Pancreas (tissue), 10 donors: ENCODE data around the gene FRMD4A. TPM values are rescaled to one million over a fixed set of nuclear protein-coding genes. Genes with fewer than 3 reads are reported as not detected.
"Not testable (repeated sequence)": the region's sequence is repeated elsewhere in the genome, so short reads cannot be mapped to it uniquely, and the experiment has no call there.

ENCODE experiments used
- ATAC-seq, 4 donors: fragments of 200-7000 bp; cut with Tn5 transposase; one replicate each; pipeline versions ENCODE4 v1.8.0 to v1.9.1; 2020; ENCODE audit warnings: mild to moderate bottlenecking in 4 of 4, moderate library complexity in 4 of 4
- DNase-seq, 6 donors: peaks; one replicate each; pipeline ENCODE4 v3.0.0-alpha.2; 2020
- FAIRE-seq: peaks from 2 replicates; lab custom pipeline; 2012; peaks lifted over from hg19 to GRCh38; lab: Jason Lieb, UNC
- H3K27ac ChIP-seq, 4 donors: fragments of 200-600 bp; sonication (generic); 1 replicate in 3 of 4; 2 replicates in 1 of 4; pipeline versions ENCODE4 v1.5.0 to v1.8.0; 2020
- H3K27me3 ChIP-seq, 4 donors: fragments of 200-600 bp; one replicate each; pipeline ENCODE4 v1.8.0; 2021
- H3K36me3 ChIP-seq, 3 donors: fragments of 200-600 bp; sonication (generic) in 1 of 3; one replicate each; pipeline versions ENCODE4 v1.5.0 to v1.8.0; 2020 to 2021
- H3K4me1 ChIP-seq, 3 donors: fragments of 200-600 bp; one replicate each; pipeline ENCODE4 v1.8.0; 2021
- H3K4me3 ChIP-seq, 4 donors: fragments of 200-600 bp; sonication (generic) in 2 of 4; one replicate each; pipeline versions ENCODE4 v1.5.0 to v1.8.0; 2020 to 2021
- H3K9me3 ChIP-seq, 4 donors: fragments of 200-600 bp; one replicate each; pipeline ENCODE4 v1.8.0; 2021
- WGBS, 2 donors: extraction: QIAGEN DNeasy Blood & Tissue Kit; methylation state at CpG; one replicate each; pipeline ENCODE4 v1.1.7; 2013; 5-methylcytosine and 5-hydroxymethylcytosine counted together
- intact Hi-C, 3 donors: fragments of 100-400 bp; cut with DNase I; formaldehyde crosslinking; loops; one replicate each; pipeline versions ENCODE4 v1.11.1 to v1.14.2; 2022
- polyA plus RNA-seq, 2 donors: library from polyadenylated mRNA; stranded (reverse); fragments of 200-250 nt; gene quantifications; one replicate each; pipeline ENCODE4 v1.2.3, GENCODE V29; 2013
- total RNA-seq, 6 donors: library from RNA; stranded (reverse); fragmentation: NEBNext Ultra II Directional in 4 of 6; extraction: Animal tissue kit (Norgen Biotek cat#: 25700) in 4 of 6; gene quantifications; one replicate each; pipeline versions ENCODE4 v1.2.1 to v1.2.4, GENCODE V29; 2021 to 2023
- TF ChIP-seq, protein P1 (sequence below), 4 donors: fragments of 200-600 bp; sonication (generic) in 3 of 4; IDR thresholded peaks; one replicate each; pipeline versions ENCODE4 v1.5.0 to v1.8.0; 2021; ENCODE audit warnings: antibody characterized with exemption in 4 of 4
- donor health status: healthy with polysubstance abuse.
- donor health status: DM: no; HTN: no; CAD: no; lungs with moderate emphysema.
- donor health status: DM: no; HTN: no; CAD: no.
- donor health status: control.
- donor health status: control.
- donor health status: Bipolar disorder and iron deficiency.
- donor health status: DM: yes; HTN: yes; CAD: no.
- donor health status: DM: no; HTN: no; CAD: no.
- donor health status: DM: no; HTN: no; CAD: no.
- donor health status: DM: yes; HTN: yes; CAD: no.

Gene FRMD4A
- total and polyA plus RNA-seq, 8 donors, result 13.5 to 27.5 (median 18.7) TPM

DNA sequence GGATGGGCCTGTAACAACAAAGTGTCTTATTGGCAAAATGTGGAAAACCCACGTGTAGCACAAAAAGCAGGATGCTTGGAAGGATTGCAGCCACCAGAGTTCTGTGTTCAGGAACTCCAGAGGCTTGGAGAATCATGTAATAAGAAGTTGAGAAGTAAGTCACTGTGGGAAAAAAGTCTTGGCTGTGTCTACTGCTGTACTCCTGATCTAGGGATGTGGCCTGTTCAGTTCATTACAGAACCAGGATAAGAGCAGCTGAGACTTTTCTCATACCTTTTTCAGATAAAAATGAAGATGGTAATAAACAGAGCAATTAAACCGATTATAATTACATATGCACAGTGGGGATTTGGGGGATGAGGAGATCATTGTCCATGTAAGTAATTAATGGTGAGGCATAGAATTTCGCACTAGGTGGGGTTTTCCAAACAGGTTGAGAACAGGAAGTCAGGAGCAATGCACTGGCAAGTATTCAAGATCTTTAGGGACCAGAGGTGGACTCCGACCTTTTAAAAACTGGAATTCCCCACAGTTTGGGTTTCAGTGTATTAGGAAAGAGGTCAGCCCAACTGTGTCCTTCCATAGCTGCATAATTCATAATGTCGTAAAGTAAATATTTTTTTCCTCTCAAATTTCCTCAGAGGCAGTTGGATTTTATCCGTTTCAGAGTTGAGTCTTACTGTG, 281.7 kb downstream of the FRMD4A start:
- WGBS, 2 donors, result 16% methylated on average over 6 of the region's 6 CpGs
- ATAC-seq (peak; percentile 64 to 94 (median 91)), DNase-seq (peak in 3 of 6 donors; percentile 15 to 43 (median 39)), FAIRE-seq (no peak)
- Histone ChIP-seq H3K4me1 (peaks cover 9 to 11% (median 10%) of the 10 kb centered on the region in 3 donors), H3K9me3 (no peaks in the 10 kb centered on the region), H3K27ac (peak overlapping the region in 3 of 4 donors; percentile 25 to 77 (median 76)), H3K36me3 (no peaks in the 10 kb centered on the region), H3K4me3 (no peak overlapping the region), H3K27me3 (no peaks in the 10 kb centered on the region)
- TF ChIP-seq, protein P1, sequence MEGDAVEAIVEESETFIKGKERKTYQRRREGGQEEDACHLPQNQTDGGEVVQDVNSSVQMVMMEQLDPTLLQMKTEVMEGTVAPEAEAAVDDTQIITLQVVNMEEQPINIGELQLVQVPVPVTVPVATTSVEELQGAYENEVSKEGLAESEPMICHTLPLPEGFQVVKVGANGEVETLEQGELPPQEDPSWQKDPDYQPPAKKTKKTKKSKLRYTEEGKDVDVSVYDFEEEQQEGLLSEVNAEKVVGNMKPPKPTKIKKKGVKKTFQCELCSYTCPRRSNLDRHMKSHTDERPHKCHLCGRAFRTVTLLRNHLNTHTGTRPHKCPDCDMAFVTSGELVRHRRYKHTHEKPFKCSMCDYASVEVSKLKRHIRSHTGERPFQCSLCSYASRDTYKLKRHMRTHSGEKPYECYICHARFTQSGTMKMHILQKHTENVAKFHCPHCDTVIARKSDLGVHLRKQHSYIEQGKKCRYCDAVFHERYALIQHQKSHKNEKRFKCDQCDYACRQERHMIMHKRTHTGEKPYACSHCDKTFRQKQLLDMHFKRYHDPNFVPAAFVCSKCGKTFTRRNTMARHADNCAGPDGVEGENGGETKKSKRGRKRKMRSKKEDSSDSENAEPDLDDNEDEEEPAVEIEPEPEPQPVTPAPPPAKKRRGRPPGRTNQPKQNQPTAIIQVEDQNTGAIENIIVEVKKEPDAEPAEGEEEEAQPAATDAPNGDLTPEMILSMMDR (IDR thresholded peaks at IDR 0.05), result no peak
- intact Hi-C loops, result no loop called here

- 75 to 86% methylated on average over 2 of the region's 2 CpGs for WGBS, 2 donors
- no peak for DNase-seq
- H3K4me1 ChIP-seq, result peaks cover 9 to 11% (median 10%) of the 10 kb centered on the region in 3 donors
These were observed 283.3 kb downstream of the FRMD4A start for GRCh38 chr10:14047431-14047830.

DNA sequence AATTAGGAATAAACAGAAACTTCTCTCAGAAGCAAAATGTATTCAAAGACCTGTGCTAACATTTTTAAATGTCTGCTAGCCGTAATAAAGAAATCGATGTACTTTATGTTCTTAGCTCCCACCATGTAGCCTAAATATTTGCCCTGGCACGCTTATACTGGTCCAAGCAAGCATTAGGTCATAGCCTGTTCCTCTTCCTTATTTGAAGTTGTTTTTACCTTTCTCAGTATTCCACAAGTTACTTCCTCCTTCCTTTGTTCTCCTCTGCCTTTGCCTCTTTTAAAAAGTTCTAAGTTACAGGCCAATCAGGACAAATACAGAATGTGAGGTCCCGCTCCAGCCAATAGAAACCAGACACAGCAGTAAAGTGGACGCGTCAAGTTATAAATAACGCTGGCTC, 288.7 kb downstream of the FRMD4A start:
- H3K36me3 ChIP-seq, DNase-seq, H3K27me3 ChIP-seq, FAIRE-seq, intact Hi-C loops, H3K4me3 ChIP-seq, ATAC-seq, H3K9me3 ChIP-seq: not testable (repeated sequence)
- 93 to 95% methylated on average over 7 of the region's 7 CpGs for WGBS, 2 donors
- H3K4me1 ChIP-seq, result peaks cover 4 to 12% (median 5%) of the 10 kb centered on the region in 3 donors
- peak overlapping the region in 2 of 4 donors; percentile 8 to 55 for H3K27ac ChIP-seq

More at GRCh38 chr10:14047431-14047830, 283.3 kb downstream of the FRMD4A start:
- Histone ChIP-seq H3K27ac (peak overlapping the region in 1 of 4 donors; percentile 77), H3K36me3 (no peaks in the 10 kb centered on the region), H3K9me3 (no peaks in the 10 kb centered on the region), H3K4me3 (no peak overlapping the region), H3K27me3 (no peaks in the 10 kb centered on the region)
- ATAC-seq (no peak), FAIRE-seq (no peak)
- TF ChIP-seq, protein P1 (IDR thresholded peaks at IDR 0.05), result no peak
- intact Hi-C loops, result no loop called here

GRCh38 chr10:14040787-14041631, 289.7 kb downstream of the FRMD4A start:
- no peak for FAIRE-seq
- ATAC-seq, result peak in 3 of 4 donors; percentile 34 to 46 (median 35)

More at GRCh38 chr10:14040787-14041631, 289.7 kb downstream of the FRMD4A start:
- no peaks in the 10 kb centered on the region for H3K27me3 ChIP-seq
- no peaks in the 10 kb centered on the region for H3K9me3 ChIP-seq
- H3K36me3 ChIP-seq, result no peaks in the 10 kb centered on the region
- H3K4me1 ChIP-seq, result peaks cover 4 to 12% (median 5%) of the 10 kb centered on the region in 3 donors
- TF ChIP-seq, protein P1 (IDR thresholded peaks at IDR 0.05), result no peak
- no peak for DNase-seq
- no peak overlapping the region for H3K4me3 ChIP-seq
- intact Hi-C loops, result no loop called here
- peak overlapping the region in 3 of 4 donors; percentile 38 to 57 (median 55) for H3K27ac ChIP-seq
- 53 to 61% methylated on average over 9 of the region's 9 CpGs for WGBS, 2 donors
